Hematopoietic multipotent progenitor cell treated with erythropoietin and hydrocortisone succinate and interleukin-3 and kit ligand, for 6 days (in vitro differentiated cells): ENCODE measurements around the gene URM1.

Experiments used
- DNase-seq: peaks from one replicate; pipeline ENCODE4 v3.0.0-alpha.2; 2015

The URM1 gene

GRCh38 chr9:128388150-128388549 is 17.0 kb downstream of the URM1 start:
- DNase-seq, result no peak

- DNase-seq, result no peak
Measured at GRCh38 chr9:128389395-128390149, 18.4 kb downstream of the URM1 start.

- no peak for DNase-seq
Measured at GRCh38 chr9:128390150-128390812, 19.1 kb downstream of the URM1 start.

GRCh38 chr9:128390813-128391711 is 19.9 kb downstream of the URM1 start:
- no peak for DNase-seq

- DNase-seq, result no peak
Measured at GRCh38 chr9:128391956-128392301, 20.8 kb downstream of the URM1 start.

- DNase-seq, result no peak
Measured at GRCh38 chr9:128392302-128393144, 21.3 kb downstream of the URM1 start.

GRCh38 chr9:128393145-128393775 is 22.1 kb downstream of the URM1 start:
- no peak for DNase-seq

- no peak for DNase-seq
Measured at GRCh38 chr9:128393970-128394369, 22.8 kb downstream of the URM1 start.

GRCh38 chr9:128394379-128395168 is 23.4 kb downstream of the URM1 start:
- no peak for DNase-seq

- DNase-seq, result peak; percentile 43
Measured at GRCh38 chr9:128396970-128397613, 25.9 kb downstream of the URM1 start.

GRCh38 chr9:128397831-128398230 is 26.7 kb downstream of the URM1 start:
- DNase-seq, result no peak

GRCh38 chr9:128399861-128400260 is 28.7 kb downstream of the URM1 start:
- no peak for DNase-seq

GRCh38 chr9:128404560-128404959 is 33.4 kb downstream of the URM1 start:
- no peak for DNase-seq

- no peak for DNase-seq
Measured at GRCh38 chr9:128405077-128405779, 34.1 kb downstream of the URM1 start.

- DNase-seq, result no peak
Measured at GRCh38 chr9:128405780-128406171, 34.6 kb downstream of the URM1 start.

GRCh38 chr9:128406848-128407391 is 35.7 kb downstream of the URM1 start:
- DNase-seq, result no peak

GRCh38 chr9:128408963-128409431 is 37.8 kb downstream of the URM1 start:
- no peak for DNase-seq

- no peak for DNase-seq
Measured at GRCh38 chr9:128409450-128409849, 38.3 kb downstream of the URM1 start.

- peak; percentile 49 for DNase-seq
Measured at GRCh38 chr9:128409978-128410377, 38.8 kb downstream of the URM1 start.
